B cell (primary cell): ENCODE results near the gene ABHD6. TPM values are rescaled to one million over a fixed set of nuclear protein-coding genes. Genes with fewer than 3 reads are reported as not detected.

Experiments
- ATAC-seq: fragments of 200-7000 bp; cut with Tn5 transposase; one replicate; pipeline ENCODE4 v1.10.0; 2021; ENCODE audit warnings: low read depth, mild to moderate bottlenecking, moderate number of reproducible peaks, moderate library complexity
- CTCF ChIA-PET: fragments of 350-600 bp; sonication (Branson Sonifier 250); formaldehyde crosslinking; loops from one replicate; lab custom pipeline; 2021; ENCODE audit warnings: antibody characterized with exemption, inconsistent platforms; lab: Charles Lee
- POLR2A ChIA-PET: fragments of 350-600 bp; sonication (Branson Sonifier 250); formaldehyde crosslinking; loops from one replicate; lab custom pipeline; 2021; ENCODE audit warnings: antibody characterized with exemption; lab: Charles Lee
- DNase-seq: peaks from one replicate; pipeline ENCODE4 v3.0.0; 2013
- H2AFZ ChIP-seq: 2 replicates; pipeline ENCODE4 v1.6.1; 2012; ENCODE audit warnings: mild to moderate bottlenecking, low read depth, low read length; ENCODE audit not compliant: insufficient read depth, poor library complexity, severe bottlenecking
- H3K27ac ChIP-seq, 2 donors: 1 replicate in 1 of 2; 2 replicates in 1 of 2; pipeline ENCODE4 v1.5.1; 2012 to 2013; ENCODE audit warnings: low read length in 2 of 2, mild to moderate bottlenecking in 2 of 2, moderate library complexity in 1 of 2
- H3K27me3 ChIP-seq, 4 experiments: fragments of 200-600 bp in 1 of 4; sonication (generic) in 1 of 4; replicated peaks in 1 of 4; 1 replicate in 2 of 4; 2 replicates in 2 of 4; pipeline versions ENCODE4 v1.6.1 to v1.7.0; 2013 to 2016; ENCODE audit warnings: low read length in 3 of 4, mild to moderate bottlenecking in 2 of 4, mixed read lengths in 1 of 4, moderate library complexity in 1 of 4; ENCODE audit not compliant: insufficient read depth in 4 of 4, control insufficient read depth in 3 of 4; ENCODE audit errors: control extremely low read depth in 1 of 4
- H3K36me3 ChIP-seq, 2 experiments: replicated peaks in 1 of 2; 1 replicate in 1 of 2; 2 replicates in 1 of 2; pipeline versions ENCODE4 v1.6.1 to v1.7.1; 2013; ENCODE audit warnings: low read length in 1 of 2; ENCODE audit not compliant: insufficient read depth in 2 of 2, control insufficient read depth in 1 of 2; ENCODE audit errors: control extremely low read depth in 1 of 2, extremely low read depth in 1 of 2
- H3K4me1 ChIP-seq, 2 donors: fragments of 200-600 bp in 1 of 2; sonication (generic) in 1 of 2; 1 replicate in 1 of 2; 2 replicates in 1 of 2; pipeline versions ENCODE4 v1.5.1 to v1.6.1; 2013 to 2017; ENCODE audit warnings: low read length in 2 of 2; ENCODE audit not compliant: control insufficient read depth in 2 of 2, insufficient read depth in 2 of 2
- H3K4me2 ChIP-seq: replicated peaks from 2 replicates; pipeline ENCODE3; 2012; ENCODE audit warnings: mild to moderate bottlenecking, low read depth, low read length; ENCODE audit not compliant: poor library complexity, severe bottlenecking
- H3K4me3 ChIP-seq, 5 experiments: fragments of 200-600 bp in 1 of 5; sonication (generic) in 1 of 5; 1 replicate in 3 of 5; 2 replicates in 2 of 5; pipeline versions ENCODE4 v1.5.1 to v1.7.0; 2011 to 2016; ENCODE audit warnings: low read length in 4 of 5, mild to moderate bottlenecking in 4 of 5, low read depth in 2 of 5, control low read depth in 1 of 5, moderate library complexity in 1 of 5; ENCODE audit not compliant: insufficient read depth in 1 of 5; ENCODE audit errors: control extremely low read depth in 1 of 5, extremely low read depth in 1 of 5
- H3K79me2 ChIP-seq: fragments of 200-600 bp; sonication (generic); one replicate; pipeline ENCODE4 v1.6.0; 2016; ENCODE audit warnings: low read length; ENCODE audit not compliant: control insufficient read depth, insufficient read depth
- H3K9ac ChIP-seq: fragments of 200-600 bp; sonication (generic); 2 replicates; pipeline ENCODE4 v1.6.1; 2017; ENCODE audit warnings: mild to moderate bottlenecking, low read length, moderate library complexity
- H3K9me3 ChIP-seq, 3 donors: one replicate each; pipeline versions ENCODE4 v1.6.1 to v1.7.1; 2013; ENCODE audit warnings: low read length in 2 of 3; ENCODE audit not compliant: control insufficient read depth in 2 of 3, insufficient read depth in 1 of 3; ENCODE audit errors: control extremely low read depth in 1 of 3
- H4K20me1 ChIP-seq: 2 replicates; pipeline ENCODE4 v1.6.0; 2012; ENCODE audit warnings: mild to moderate bottlenecking, low read length; ENCODE audit not compliant: insufficient read depth, control insufficient read depth, poor library complexity, severe bottlenecking
- H3K27ac Mint-ChIP-seq: one replicate; pipeline ENCODE4 v1.8.0; 2021; ENCODE audit warnings: mixed read lengths
- H3K27me3 Mint-ChIP-seq: one replicate; pipeline ENCODE4 v1.8.0; 2021; ENCODE audit warnings: mixed read lengths
- H3K4me1 Mint-ChIP-seq: one replicate; pipeline ENCODE4 v1.8.0; 2021; ENCODE audit warnings: mixed read lengths
- H3K4me3 Mint-ChIP-seq: one replicate; pipeline ENCODE4 v1.8.0; 2021; ENCODE audit warnings: mixed read lengths
- H3K9me3 Mint-ChIP-seq: one replicate; pipeline ENCODE4 v1.8.0; 2022; ENCODE audit warnings: mixed read lengths; ENCODE audit not compliant: insufficient read depth
- EZH2 ChIP-seq: IDR thresholded peaks from 2 replicates; pipeline ENCODE4 v1.6.1; 2012; ENCODE audit warnings: borderline replicate concordance, low read depth, mild to moderate bottlenecking, moderate library complexity, low read length; ENCODE audit not compliant: insufficient read depth, poor library complexity, severe bottlenecking
- WGBS: methylation state at CpG from one replicate; pipeline ENCODE4 v1.1.5; 2013; ENCODE audit warnings: missing lambda C conversion rate; ENCODE audit not compliant: insufficient coverage; 5-methylcytosine and 5-hydroxymethylcytosine counted together
- intact Hi-C: fragments of 100-400 bp; cut with micrococcal nuclease; formaldehyde crosslinking; loops from one replicate; pipeline ENCODE4 v1.10.0; 2022
- polyA plus RNA-seq: library from polyadenylated mRNA; depleted of rRNA; stranded (reverse); fragments of >200 nt; gene quantifications from 2 replicates; pipeline ENCODE4 v1.2.3, GENCODE V29; 2012
- total RNA-seq, 2 donors: library from RNA; stranded (reverse); fragments of 120-200 nt in 1 of 2; gene quantifications; 1 replicate in 1 of 2; 2 replicates in 1 of 2; pipeline versions ENCODE4 v1.2.3 to v1.2.4, GENCODE V29; 2013 to 2022
- TF ChIP-seq, protein P1 (sequence below): fragments of 200-600 bp; IDR thresholded peaks from one replicate; pipeline ENCODE4 v1.8.0; 2022; ENCODE audit warnings: antibody characterized with exemption, mild to moderate bottlenecking

The ABHD6 gene
- total and polyA plus RNA-seq, 2 donors (not counting 1 experiment from before 2014, with no cell fraction given), result 4.5 to 24.2 TPM

DNA sequence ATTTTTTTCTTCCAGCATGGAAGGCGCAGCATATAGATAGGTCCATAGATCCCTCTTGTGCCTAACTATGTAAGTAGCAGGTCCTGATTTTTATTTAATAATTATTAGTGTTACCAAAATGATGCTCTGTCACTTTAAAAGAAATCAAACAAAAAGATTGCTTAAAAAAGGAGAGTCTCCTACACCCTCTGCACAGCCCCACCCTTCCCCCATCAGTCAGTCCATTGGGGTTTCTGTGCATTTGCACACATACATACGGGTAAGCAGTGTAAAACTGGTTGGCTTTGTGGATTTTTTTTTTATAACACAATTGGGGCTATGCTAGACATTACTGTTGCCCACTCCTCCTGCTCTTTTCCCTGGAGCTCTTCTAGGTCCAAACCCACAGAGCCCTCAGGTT is 61.5 kb downstream of the ABHD6 start:
- H3K9ac ChIP-seq, result no peak overlapping the region

DNA sequence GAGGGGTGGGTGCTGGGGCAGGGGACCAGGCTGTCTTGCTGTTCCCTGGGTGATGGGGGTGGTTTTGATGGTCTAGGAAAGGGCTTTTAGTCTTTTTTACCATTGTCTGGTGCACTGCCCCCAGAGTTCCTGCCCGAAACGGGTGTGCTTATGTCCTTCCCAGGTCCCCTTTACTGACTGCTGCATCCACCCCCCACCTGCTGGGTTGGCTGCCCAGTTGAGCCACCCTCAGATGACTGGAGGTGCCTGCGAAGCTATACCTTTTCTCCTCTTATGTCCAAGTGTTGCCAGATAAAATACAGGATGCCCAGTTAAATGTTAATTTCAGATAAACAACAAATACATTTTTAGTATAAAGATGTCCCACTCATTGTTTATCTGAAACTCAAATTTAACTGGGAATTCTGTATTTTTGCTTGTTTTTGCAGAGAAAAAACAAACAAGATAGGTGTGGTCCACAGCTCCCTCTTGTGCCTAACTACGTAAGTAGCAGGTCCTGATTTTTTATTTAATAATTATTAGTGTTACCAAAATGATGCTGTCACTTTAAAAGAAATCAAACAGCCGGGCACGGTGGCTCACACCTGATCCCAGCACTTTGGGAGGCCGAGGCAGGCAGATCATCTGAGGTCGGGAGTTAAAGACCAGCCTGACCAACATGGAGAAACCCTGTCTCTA is 62.4 kb downstream of the ABHD6 start:
- no peak for ATAC-seq
- no peak overlapping the region for H3K4me3 ChIP-seq
- no peaks in the 10 kb centered on the region for H3K4me1 Mint-ChIP-seq
- DNase-seq, result peak; percentile 50
- H3K4me1 ChIP-seq, result no peaks in the 10 kb centered on the region
- H3K27me3 Mint-ChIP-seq, result no peaks in the 10 kb centered on the region
- H4K20me1 ChIP-seq, result no peaks in the 10 kb centered on the region
- no peak overlapping the region for H3K4me2 ChIP-seq
- CTCF ChIA-PET, result interaction anchor here (0.6 to 13.5 kb wide), 16 partner anchors 29 to 291 kb away, joined by 3 to 334 read pairs (median 4); partner anchors contain the start of genes ABHD6 and FLNB
- H3K27ac ChIP-seq, result no peak overlapping the region
- WGBS, result 2% methylated on average over 4 of the region's 8 CpGs
- H3K9me3 ChIP-seq, result peaks cover 0 to 14% (median 14%) of the 10 kb centered on the region in 3 donors
- H3K79me2 ChIP-seq, result no peaks in the 10 kb centered on the region
- no peak overlapping the region for H3K4me3 Mint-ChIP-seq
- H3K9me3 Mint-ChIP-seq, result no peaks in the 10 kb centered on the region
- no peak overlapping the region for H3K9ac ChIP-seq
- no peak overlapping the region for H2AFZ ChIP-seq
- no peaks in the 10 kb centered on the region for H3K36me3 ChIP-seq
- no peak overlapping the region for H3K27ac Mint-ChIP-seq
- POLR2A ChIA-PET, result no interaction called here
- TF ChIP-seq EZH2, result no peak
- TF ChIP-seq, protein P1, sequence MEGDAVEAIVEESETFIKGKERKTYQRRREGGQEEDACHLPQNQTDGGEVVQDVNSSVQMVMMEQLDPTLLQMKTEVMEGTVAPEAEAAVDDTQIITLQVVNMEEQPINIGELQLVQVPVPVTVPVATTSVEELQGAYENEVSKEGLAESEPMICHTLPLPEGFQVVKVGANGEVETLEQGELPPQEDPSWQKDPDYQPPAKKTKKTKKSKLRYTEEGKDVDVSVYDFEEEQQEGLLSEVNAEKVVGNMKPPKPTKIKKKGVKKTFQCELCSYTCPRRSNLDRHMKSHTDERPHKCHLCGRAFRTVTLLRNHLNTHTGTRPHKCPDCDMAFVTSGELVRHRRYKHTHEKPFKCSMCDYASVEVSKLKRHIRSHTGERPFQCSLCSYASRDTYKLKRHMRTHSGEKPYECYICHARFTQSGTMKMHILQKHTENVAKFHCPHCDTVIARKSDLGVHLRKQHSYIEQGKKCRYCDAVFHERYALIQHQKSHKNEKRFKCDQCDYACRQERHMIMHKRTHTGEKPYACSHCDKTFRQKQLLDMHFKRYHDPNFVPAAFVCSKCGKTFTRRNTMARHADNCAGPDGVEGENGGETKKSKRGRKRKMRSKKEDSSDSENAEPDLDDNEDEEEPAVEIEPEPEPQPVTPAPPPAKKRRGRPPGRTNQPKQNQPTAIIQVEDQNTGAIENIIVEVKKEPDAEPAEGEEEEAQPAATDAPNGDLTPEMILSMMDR, result peak; percentile 65
- intact Hi-C loops, result loop anchor here (1.0 kb wide), 2 partner anchors 113 to 292 kb away; partner anchors contain the start of gene FLNB
- H3K27me3 ChIP-seq, result no peaks in the 10 kb centered on the region

More for the DNA sequence above, 61.5 kb downstream of the ABHD6 start:
- ChIA-PET POLR2A (no interaction called here), CTCF (interaction anchor here (0.6 to 13.5 kb wide), 13 partner anchors 28 to 290 kb away, joined by 3 to 334 read pairs (median 4); partner anchors contain the start of genes ABHD6 and FLNB)
- TF ChIP-seq, protein P1, result no peak
- TF ChIP-seq EZH2, result no peak
- H3K4me3 ChIP-seq, result no peak overlapping the region
- ATAC-seq (no peak), DNase-seq (no peak)
- H2AFZ ChIP-seq, result no peak overlapping the region
- peaks cover 0 to 14% (median 14%) of the 10 kb centered on the region in 3 donors for H3K9me3 ChIP-seq
- no peaks in the 10 kb centered on the region for H4K20me1 ChIP-seq
- Mint-ChIP-seq H3K27me3 (no peaks in the 10 kb centered on the region), H3K4me1 (no peaks in the 10 kb centered on the region), H3K9me3 (no peaks in the 10 kb centered on the region), H3K4me3 (no peak overlapping the region), H3K27ac (no peak overlapping the region)
- no peaks in the 10 kb centered on the region for H3K27me3 ChIP-seq
- H3K79me2 ChIP-seq, result no peaks in the 10 kb centered on the region
- no peaks in the 10 kb centered on the region for H3K4me1 ChIP-seq
- WGBS, result no CpG with 5 or more reads among the region's 2 CpGs
- intact Hi-C loops, result no loop called here
- H3K27ac ChIP-seq, result no peak overlapping the region
- no peak overlapping the region for H3K4me2 ChIP-seq
- H3K36me3 ChIP-seq, result no peaks in the 10 kb centered on the region
